Small intestine (tissue), 7 donors: ENCODE data around the gene PIGL. TPM values are rescaled to one million over a fixed set of nuclear protein-coding genes. Genes with fewer than 3 reads are reported as not detected.
A peak's percentile ranks its signal among the peaks of the same experiment; 100 is the strongest.

Experiments
- DNase-seq, 2 donors: peaks; one replicate each; pipeline versions ENCODE4 v3.0.0 to v3.0.0-alpha.2; 2013
- FAIRE-seq: peaks from 2 replicates; lab custom pipeline; 2012; peaks lifted over from hg19 to GRCh38; lab: Jason Lieb, UNC
- H3K27ac ChIP-seq, 3 donors: one replicate each; pipeline ENCODE4 v1.5.1; 2013; ENCODE audit warnings: low read length in 2 of 3, mild to moderate bottlenecking in 2 of 3, control low read depth in 1 of 3, inconsistent platforms in 1 of 3, low read depth in 1 of 3, moderate library complexity in 1 of 3
- H3K27me3 ChIP-seq, 3 donors: one replicate each; pipeline ENCODE4 v1.6.1; 2013; ENCODE audit warnings: low read length in 3 of 3, inconsistent platforms in 1 of 3; ENCODE audit not compliant: control insufficient read depth in 3 of 3, insufficient read depth in 3 of 3
- H3K36me3 ChIP-seq, 3 donors: one replicate each; pipeline ENCODE4 v1.6.1; 2013; ENCODE audit warnings: low read length in 3 of 3, inconsistent platforms in 1 of 3, low read depth in 1 of 3, mild to moderate bottlenecking in 1 of 3, moderate library complexity in 1 of 3; ENCODE audit not compliant: control insufficient read depth in 3 of 3, insufficient read depth in 2 of 3
- H3K4me1 ChIP-seq, 3 donors: one replicate each; pipeline ENCODE4 v1.6.1; 2013; ENCODE audit warnings: low read length in 2 of 3, inconsistent platforms in 1 of 3, low read depth in 1 of 3, mild to moderate bottlenecking in 1 of 3, moderate library complexity in 1 of 3; ENCODE audit not compliant: control insufficient read depth in 3 of 3, insufficient read depth in 2 of 3
- H3K4me3 ChIP-seq, 3 donors: one replicate each; pipeline ENCODE4 v1.5.1; 2013; ENCODE audit warnings: low read length in 3 of 3, control low read depth in 1 of 3, inconsistent platforms in 1 of 3, low read depth in 1 of 3, mild to moderate bottlenecking in 1 of 3, moderate library complexity in 1 of 3
- H3K9me3 ChIP-seq, 2 donors: one replicate each; pipeline ENCODE4 v1.6.1; 2013; ENCODE audit warnings: low read depth in 1 of 2, low read length in 1 of 2; ENCODE audit not compliant: control insufficient read depth in 2 of 2, insufficient read depth in 1 of 2
- WGBS, 3 donors: extraction: QIAGEN DNeasy Blood & Tissue Kit; methylation state at CpG; one replicate each; pipeline ENCODE4 v1.1.7; 2013; 5-methylcytosine and 5-hydroxymethylcytosine counted together
- polyA plus RNA-seq, 4 donors: library from polyadenylated mRNA; stranded (reverse) in 3 of 4; unstranded in 1 of 4; fragments of 200-250 nt in 3 of 4; fragments of 120-200 nt in 1 of 4; gene quantifications; one replicate each; pipeline versions ENCODE4 v1.2.1 to v1.2.3, GENCODE V29; 2013
- donor health status: healthy with polysubstance abuse.
- donor health status: control.
- donor health status: control.
- donor health status: Bipolar disorder and iron deficiency.
- donor health status: healthy.

The PIGL gene
- polyA plus RNA-seq, 4 donors = 19.0 to 43.1 (median 25.9) TPM

- H3K9me3 ChIP-seq = no peaks in the 10 kb centered on the region
- DNase-seq (no peak), FAIRE-seq (no peak)
- H3K27ac ChIP-seq = peak overlapping the region in 1 of 3 donors; percentile 67
- peaks cover 0 to 5% (median 0%) of the 10 kb centered on the region in 3 donors for H3K36me3 ChIP-seq
- H3K27me3 ChIP-seq = no peaks in the 10 kb centered on the region
- no peak overlapping the region for H3K4me3 ChIP-seq
- 85 to 91% (median 88%) methylated on average over 6 of the region's 6 CpGs for WGBS, 3 donors
- peaks cover 0 to 55% (median 2%) of the 10 kb centered on the region in 3 donors for H3K4me1 ChIP-seq
Observed at GRCh38 chr17:16251043-16251442, 34.0 kb downstream of the PIGL start.

DNA sequence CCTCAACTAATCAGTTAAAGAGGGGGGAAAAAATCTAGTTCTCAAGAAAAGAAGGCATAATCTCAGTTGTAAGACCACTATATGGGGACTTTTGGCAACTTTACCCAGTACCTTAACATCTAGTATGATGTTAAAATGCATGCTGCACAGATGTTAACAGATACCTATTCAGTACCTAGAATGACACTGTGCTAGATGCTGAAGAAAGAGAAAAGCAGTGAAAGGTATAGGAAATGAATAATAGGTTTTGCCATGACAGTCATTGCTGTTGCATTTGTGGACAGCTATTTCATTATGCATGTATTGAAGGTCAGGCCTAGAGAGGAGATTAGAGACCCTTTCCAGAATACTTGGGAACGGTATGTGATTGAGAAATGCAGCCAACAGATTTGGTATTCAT lies 34.5 kb downstream of the PIGL start:
- Histone ChIP-seq H3K4me3 (no peak overlapping the region), H3K36me3 (peaks cover 0 to 6% (median 0%) of the 10 kb centered on the region in 3 donors), H3K27me3 (no peaks in the 10 kb centered on the region), H3K9me3 (no peaks in the 10 kb centered on the region), H3K4me1 (peaks cover 0 to 57% (median 2%) of the 10 kb centered on the region in 3 donors), H3K27ac (peak overlapping the region in 1 of 3 donors; percentile 67)
- no peak for FAIRE-seq
- 94 to 98% (median 97%) methylated on average over 1 of the region's 1 CpG for WGBS, 3 donors
- no peak for DNase-seq

DNA sequence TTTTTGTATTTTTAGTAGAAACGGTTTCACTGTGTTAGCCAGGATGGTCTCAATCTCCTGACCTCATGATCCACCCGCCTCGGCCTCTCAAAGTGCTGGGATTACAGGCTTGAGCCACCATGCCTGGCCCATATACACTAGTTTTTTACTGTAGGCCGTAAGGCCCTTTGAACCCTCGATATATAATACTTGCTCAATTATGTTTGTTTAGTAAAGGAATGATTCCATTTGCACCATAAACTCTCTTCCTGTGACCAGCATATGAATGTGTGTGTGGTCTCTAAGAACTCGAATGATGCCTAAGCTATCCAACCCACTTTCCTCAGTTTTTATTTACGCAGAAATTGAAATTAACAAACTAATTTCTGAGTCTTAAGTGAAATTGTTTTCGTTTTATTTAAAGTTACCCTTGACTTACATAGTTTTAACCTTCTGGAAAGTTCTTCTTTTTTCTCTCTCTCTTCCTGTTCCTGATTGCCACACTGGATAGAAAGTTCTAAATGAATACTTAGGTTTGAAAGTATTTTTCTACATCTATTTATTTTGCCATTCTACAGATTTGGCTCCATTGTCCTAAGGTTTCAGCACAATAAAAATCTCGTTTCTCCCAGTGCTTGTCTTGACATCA lies 37.9 kb downstream of the PIGL start:
- Histone ChIP-seq H3K27me3 (no peaks in the 10 kb centered on the region), H3K36me3 (peaks cover 0 to 9% (median 0%) of the 10 kb centered on the region in 3 donors), H3K4me3 (no peak overlapping the region), H3K9me3 (peaks cover 0 to 1% of the 10 kb centered on the region in 2 donors), H3K4me1 (peaks cover 0 to 35% (median 2%) of the 10 kb centered on the region in 3 donors), H3K27ac (peak overlapping the region; percentile 87 to 91 (median 90))
- 31 to 60% (median 49%) methylated on average over 9 of the region's 9 CpGs for WGBS, 3 donors
- peak; percentile 41 to 55 for DNase-seq
- no peak for FAIRE-seq

- DNase-seq (peak; percentile 84 to 94), FAIRE-seq (no peak)
- no peak overlapping the region for H3K4me3 ChIP-seq
- peaks cover 0 to 15% (median 0%) of the 10 kb centered on the region in 3 donors for H3K36me3 ChIP-seq
- 5 to 40% (median 28%) methylated on average over 4 of the region's 4 CpGs for WGBS, 3 donors
- no peaks in the 10 kb centered on the region for H3K27me3 ChIP-seq
- H3K27ac ChIP-seq = peak overlapping the region; percentile 87 to 91 (median 90)
- peaks cover 0 to 7% of the 10 kb centered on the region in 2 donors for H3K9me3 ChIP-seq
- peaks cover 0 to 33% (median 2%) of the 10 kb centered on the region in 3 donors for H3K4me1 ChIP-seq
Observed at GRCh38 chr17:16255481-16255921, 38.5 kb downstream of the PIGL start.

- H3K4me1 ChIP-seq = peaks cover 0 to 25% (median 2%) of the 10 kb centered on the region in 3 donors
- FAIRE-seq (no peak), DNase-seq (no peak)
- no peak overlapping the region for H3K27ac ChIP-seq
- peaks cover 0 to 9% of the 10 kb centered on the region in 2 donors for H3K9me3 ChIP-seq
- peaks cover 0 to 16% (median 0%) of the 10 kb centered on the region in 3 donors for H3K36me3 ChIP-seq
- no peaks in the 10 kb centered on the region for H3K27me3 ChIP-seq
- 88 to 100% (median 100%) methylated on average over 1 of the region's 1 CpG for whole genome bisulfite sequencing, 3 donors
- H3K4me3 ChIP-seq = no peak overlapping the region
Observed at GRCh38 chr17:16258901-16259300, 41.9 kb downstream of the PIGL start.

GRCh38 chr17:16259926-16260325 lies 42.9 kb downstream of the PIGL start:
- Histone ChIP-seq H3K27ac (no peak overlapping the region), H3K4me1 (peaks cover 0 to 18% (median 2%) of the 10 kb centered on the region in 3 donors), H3K9me3 (peaks cover 0 to 9% of the 10 kb centered on the region in 2 donors), H3K27me3 (no peaks in the 10 kb centered on the region), H3K4me3 (no peak overlapping the region), H3K36me3 (peaks cover 0 to 16% (median 0%) of the 10 kb centered on the region in 3 donors)
- WGBS, 3 donors = 91 to 98% (median 97%) methylated on average over 6 of the region's 6 CpGs
- DNase-seq (no peak), FAIRE-seq (no peak)

GRCh38 chr17:16261049-16261448 lies 44.0 kb downstream of the PIGL start:
- H3K27me3 ChIP-seq = no peaks in the 10 kb centered on the region
- no peak for FAIRE-seq
- no peak overlapping the region for H3K4me3 ChIP-seq
- peaks cover 0 to 16% (median 0%) of the 10 kb centered on the region in 3 donors for H3K36me3 ChIP-seq
- DNase-seq = no peak
- H3K9me3 ChIP-seq = peaks cover 0 to 9% of the 10 kb centered on the region in 2 donors
- no peak overlapping the region for H3K27ac ChIP-seq
- WGBS, 3 donors = 77 to 95% (median 80%) methylated on average over 3 of the region's 3 CpGs
- H3K4me1 ChIP-seq = peaks cover 0 to 12% (median 2%) of the 10 kb centered on the region in 3 donors

DNA sequence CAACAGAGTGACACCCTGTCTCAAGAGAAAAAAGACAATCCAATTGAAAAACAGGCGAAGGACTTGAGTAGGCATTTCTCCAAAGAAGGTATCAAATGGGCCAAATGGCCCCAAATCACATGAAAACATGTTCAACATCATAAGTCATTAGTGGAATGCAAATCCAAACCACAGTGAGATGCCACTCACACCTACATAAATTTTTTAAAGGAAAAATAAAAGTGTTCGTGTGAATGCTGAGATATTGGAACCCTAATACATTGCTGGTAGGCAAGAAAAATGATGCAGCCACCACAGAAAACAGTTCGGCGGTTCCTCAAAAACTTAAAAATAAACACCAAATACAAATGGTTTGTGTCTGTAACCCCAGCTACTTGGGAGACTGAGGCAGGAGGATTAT lies 45.2 kb downstream of the PIGL start:
- Histone ChIP-seq H3K27ac (no peak overlapping the region), H3K36me3 (peaks cover 0 to 12% (median 0%) of the 10 kb centered on the region in 3 donors), H3K4me1 (peaks cover 0 to 5% (median 0%) of the 10 kb centered on the region in 3 donors), H3K4me3 (no peak overlapping the region), H3K27me3 (no peaks in the 10 kb centered on the region), H3K9me3 (peaks cover 0 to 9% of the 10 kb centered on the region in 2 donors)
- DNase-seq = no peak
- WGBS, 3 donors = 92 to 100% (median 98%) methylated on average over 4 of the region's 4 CpGs
- no peak for FAIRE-seq
